Measurements from ENCODE around the gene DRC7. TPM values are rescaled to one million over a fixed set of nuclear protein-coding genes. Genes with fewer than 3 reads are reported as not detected.

The DRC7 gene
- total and polyA plus RNA-seq, 9 of the 15 experiments (the other 6 are each of a cell fraction or from before 2014, with no cell fraction given), result 0.04 to 0.33 (median 0.12) TPM; not detected in 3

DNA sequence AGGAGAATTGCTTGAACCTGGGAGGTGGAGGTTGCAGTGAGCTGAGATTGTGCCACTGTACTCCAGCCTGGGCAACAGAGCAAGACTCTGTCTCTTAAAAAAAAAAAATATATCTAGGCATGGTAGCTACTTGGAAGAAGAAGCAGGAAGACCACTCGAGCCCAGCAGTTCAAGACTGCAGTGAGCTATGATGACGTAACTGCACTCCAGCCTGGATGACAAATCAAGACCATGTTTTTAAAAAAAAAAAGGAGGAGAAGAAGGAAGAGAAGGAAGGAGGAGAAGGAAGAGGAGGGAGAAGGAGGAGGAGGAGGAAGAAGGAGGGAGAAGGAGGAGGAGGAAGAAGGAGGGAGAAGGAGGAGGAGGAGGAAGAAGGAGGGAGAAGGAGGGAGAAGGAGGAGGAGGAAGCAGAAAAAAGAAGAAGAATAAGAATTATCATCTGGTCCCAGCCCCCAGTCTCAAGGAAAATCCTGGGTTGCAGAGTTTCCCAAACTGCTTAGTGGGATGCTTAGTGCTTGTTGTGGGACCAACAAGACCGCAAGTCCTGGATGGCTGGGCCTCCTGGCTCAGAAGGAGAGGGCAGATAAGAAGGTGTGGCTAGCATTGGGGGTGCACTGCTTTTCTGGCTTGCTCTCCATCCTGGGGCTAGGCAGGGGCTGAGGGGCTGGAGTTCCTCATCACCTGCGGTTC is 3.7 kb upstream of the DRC7 start (continued):
- peak; percentile 77 for TF ChIP-seq DPF2 (IDR thresholded peaks at IDR 0.05)
- TF ChIP-seq CXXC5 (CRISPR knock-in tag; IDR thresholded peaks at IDR 0.05), result peak; percentile 54
- no peak for TF ChIP-seq DACH1 (IDR thresholded peaks at IDR 0.05; ENCODE audit: partially characterized antibody)
- no peak; the same call in 1 of the 2 replicates for TF ChIP-seq GATA2 (CRISPR knock-in tag; IDR thresholded peaks at IDR 0.05)
- peak; percentile 95 for TF ChIP-seq ZNF740 (CRISPR knock-in tag; IDR thresholded peaks at IDR 0.05)
- TF ChIP-seq ZNF740 (tag; IDR thresholded peaks at IDR 0.05), result peak in 1 of 2 experiments; percentile 65; a peak in 2 of 4 replicates
- TF ChIP-seq ZBTB40 (IDR thresholded peaks at IDR 0.05), result peak; percentile 17; the same call in 1 of the 2 replicates
- TF ChIP-seq ZBTB40 (CRISPR knock-in tag; IDR thresholded peaks at IDR 0.05), result no peak
- no peak for TF ChIP-seq ZNF780A (CRISPR knock-in tag; IDR thresholded peaks at IDR 0.05)
- TF ChIP-seq THRB (CRISPR knock-in tag; conservative IDR thresholded peaks at IDR 0.05), result peak; percentile 77; the same call in 1 of the 2 replicates
- peak; percentile 76; the same call in 1 of the 2 replicates for TF ChIP-seq GATAD2A (IDR thresholded peaks at IDR 0.05)
- TF ChIP-seq, protein P1, sequence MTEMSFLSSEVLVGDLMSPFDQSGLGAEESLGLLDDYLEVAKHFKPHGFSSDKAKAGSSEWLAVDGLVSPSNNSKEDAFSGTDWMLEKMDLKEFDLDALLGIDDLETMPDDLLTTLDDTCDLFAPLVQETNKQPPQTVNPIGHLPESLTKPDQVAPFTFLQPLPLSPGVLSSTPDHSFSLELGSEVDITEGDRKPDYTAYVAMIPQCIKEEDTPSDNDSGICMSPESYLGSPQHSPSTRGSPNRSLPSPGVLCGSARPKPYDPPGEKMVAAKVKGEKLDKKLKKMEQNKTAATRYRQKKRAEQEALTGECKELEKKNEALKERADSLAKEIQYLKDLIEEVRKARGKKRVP (CRISPR knock-in tag; IDR thresholded peaks at IDR 0.05), result no peak
- TF ChIP-seq MEF2D (tag; conservative IDR thresholded peaks at IDR 0.05; ENCODE audit: low read depth), result no peak
- TF ChIP-seq SMARCA4 (IDR thresholded peaks at IDR 0.05), result peak; percentile 61
- no peak for TF ChIP-seq ZC3H4 (CRISPR knock-in tag; IDR thresholded peaks at IDR 0.05; ENCODE audit: borderline replicate concordance)
- no peak; the same call in 1 of the 2 replicates for TF ChIP-seq TRIM28 (IDR thresholded peaks at IDR 0.05)
